Fibroblast of villous mesenchyme (primary cell): ENCODE results near the gene SLC26A1. TPM values are rescaled to one million over a fixed set of nuclear protein-coding genes. Genes with fewer than 3 reads are reported as not detected.

Experiments used
- DNase-seq: peaks from one replicate; pipeline ENCODE4 v3.0.0-alpha.2; 2010; ENCODE audit warnings: low read depth
- H3K4me3 ChIP-seq: 2 replicates; pipeline ENCODE4 v1.5.1; 2011; ENCODE audit warnings: low read depth, mild to moderate bottlenecking, low read length
- CTCF ChIP-seq: IDR thresholded peaks from 2 replicates; pipeline ENCODE4 v1.5.1; 2012; ENCODE audit warnings: low read depth, mild to moderate bottlenecking, low read length; ENCODE audit not compliant: insufficient read depth
- total RNA-seq: library from RNA; depleted of rRNA; stranded (reverse); fragments of >200 nt; gene quantifications from 2 replicates; pipeline ENCODE4 v1.2.3, GENCODE V29; 2012

SLC26A1 gene
- total RNA-seq, 1 donor: under 0.01 TPM

GRCh38 chr4:998096-998691 is 5.0 kb upstream of the SLC26A1 start:
- H3K4me3 ChIP-seq: no peak overlapping the region
- TF ChIP-seq CTCF: no peak
- DNase-seq: no peak

GRCh38 chr4:997375-998071 is 4.3 kb upstream of the SLC26A1 start:
- no peak for DNase-seq
- TF ChIP-seq CTCF: no peak
- peak overlapping the region; percentile 27 for H3K4me3 ChIP-seq

GRCh38 chr4:996997-997374 is 3.8 kb upstream of the SLC26A1 start:
- no peak overlapping the region for H3K4me3 ChIP-seq
- DNase-seq: no peak
- TF ChIP-seq CTCF: no peak

- DNase-seq: no peak
- H3K4me3 ChIP-seq: no peak overlapping the region
- no peak for TF ChIP-seq CTCF
These were observed 3.1 kb upstream of the SLC26A1 start for GRCh38 chr4:996030-996996.

GRCh38 chr4:995311-996026 is 2.3 kb upstream of the SLC26A1 start:
- TF ChIP-seq CTCF: no peak
- no peak overlapping the region for H3K4me3 ChIP-seq
- no peak for DNase-seq
